ENCODE data around the gene ARHGAP15. TPM values are rescaled to one million over a fixed set of nuclear protein-coding genes. Genes with fewer than 3 reads are reported as not detected.

ARHGAP15 gene
- total and polyA plus RNA-seq, 9 donors, result 6.7 to 21.0 (median 9.7) TPM

DNA sequence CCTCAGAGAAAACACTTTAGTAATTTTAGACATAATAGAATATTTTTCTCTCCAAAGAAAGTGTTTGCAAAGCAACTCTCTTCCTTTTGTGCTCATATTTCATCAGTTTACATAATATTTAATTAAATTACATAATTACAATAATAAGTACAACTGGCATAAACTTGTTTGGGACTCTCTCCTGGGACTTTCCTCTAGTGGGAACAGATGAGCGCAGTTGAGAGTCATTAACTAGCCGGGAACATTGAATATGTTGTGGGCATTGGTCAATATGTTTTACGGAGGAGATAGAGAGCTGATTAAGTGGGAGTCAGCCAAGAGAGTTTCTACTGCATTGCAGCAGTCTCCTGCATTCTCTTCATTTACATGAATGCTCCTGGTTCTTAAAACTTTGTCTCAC lies 607.7 kb downstream of the ARHGAP15 start:
- Histone ChIP-seq H3K36me3 (ENCODE audit: control insufficient read depth, insufficient read depth, low read length) (no peaks in the 10 kb centered on the region), H3K4me3 (ENCODE audit: low read length) (no peak overlapping the region), H3K9me3 (replicated peaks; ENCODE audit: control insufficient read depth, low read depth, low read length) (no peaks in the 10 kb centered on the region), H3K4me1 (ENCODE audit: control insufficient read depth, insufficient read depth, low read length) (no peaks in the 10 kb centered on the region), H3K27ac (ENCODE audit: low read length) (no peak overlapping the region), H3K27me3 (ENCODE audit: control insufficient read depth, insufficient read depth, low read length) (no peaks in the 10 kb centered on the region)
- DNase-seq, result no peak
- WGBS (ENCODE audit: insufficient coverage), result no CpG with 5 or more reads among the region's 3 CpGs

DNA sequence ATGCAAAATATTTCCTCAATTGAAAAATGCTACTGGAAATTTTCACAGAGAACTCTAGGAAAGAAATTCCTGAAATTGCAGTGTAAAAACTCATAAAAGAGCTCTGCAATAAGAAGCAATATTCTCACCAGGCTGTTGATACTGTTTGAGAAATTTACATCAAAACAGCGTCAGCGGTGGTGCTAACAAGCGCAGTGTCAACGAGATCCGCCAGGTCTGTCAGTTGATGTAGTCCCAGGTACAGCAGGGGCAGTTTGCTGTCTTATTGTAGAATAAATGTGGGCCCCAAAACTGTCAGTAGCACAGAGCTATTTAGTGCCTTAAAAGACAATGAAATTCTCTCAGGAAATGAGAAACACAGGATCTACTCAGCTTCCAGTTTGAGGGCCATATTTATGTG lies 611.2 kb downstream of the ARHGAP15 start:
- Histone ChIP-seq H3K36me3 (ENCODE audit: control insufficient read depth, insufficient read depth, low read length) (no peaks in the 10 kb centered on the region), H3K9me3 (replicated peaks; ENCODE audit: control insufficient read depth, low read depth, low read length) (no peaks in the 10 kb centered on the region)
- 83% methylated on average over 4 of the region's 5 CpGs for WGBS (ENCODE audit: insufficient coverage)

GRCh38 chr2:143741205-143741604 lies 612.0 kb downstream of the ARHGAP15 start:
- no peak overlapping the region for H3K4me3 ChIP-seq (ENCODE audit: low read length)
- no peaks in the 10 kb centered on the region for H3K36me3 ChIP-seq (ENCODE audit: control insufficient read depth, insufficient read depth, low read length)
- no peaks in the 10 kb centered on the region for H3K9me3 ChIP-seq (replicated peaks; ENCODE audit: control insufficient read depth, low read depth, low read length)
- peaks cover 4% of the 10 kb centered on the region for H3K4me1 ChIP-seq (ENCODE audit: control insufficient read depth, insufficient read depth, low read length)
- H3K27ac ChIP-seq (ENCODE audit: low read length), result no peak overlapping the region
- no peaks in the 10 kb centered on the region for H3K27me3 ChIP-seq (ENCODE audit: control insufficient read depth, insufficient read depth, low read length)
- DNase-seq, result no peak

More for the DNA sequence above, 611.2 kb downstream of the ARHGAP15 start:
- Histone ChIP-seq H3K27me3 (ENCODE audit: control insufficient read depth, insufficient read depth, low read length) (no peaks in the 10 kb centered on the region), H3K4me3 (ENCODE audit: low read length) (no peak overlapping the region), H3K27ac (ENCODE audit: low read length) (no peak overlapping the region), H3K4me1 (ENCODE audit: control insufficient read depth, insufficient read depth, low read length) (peaks cover 4% of the 10 kb centered on the region)
- DNase-seq, result no peak

GRCh38 chr2:143742581-143742980 lies 613.4 kb downstream of the ARHGAP15 start:
- Histone ChIP-seq H3K36me3 (ENCODE audit: control insufficient read depth, insufficient read depth, low read length) (no peaks in the 10 kb centered on the region), H3K27me3 (ENCODE audit: control insufficient read depth, insufficient read depth, low read length) (no peaks in the 10 kb centered on the region), H3K4me1 (ENCODE audit: control insufficient read depth, insufficient read depth, low read length) (peaks cover 4% of the 10 kb centered on the region), H3K4me3 (ENCODE audit: low read length) (no peak overlapping the region), H3K9me3 (replicated peaks; ENCODE audit: control insufficient read depth, low read depth, low read length) (no peaks in the 10 kb centered on the region), H3K27ac (ENCODE audit: low read length) (no peak overlapping the region)
- peak; percentile 16 for DNase-seq
- 43% methylated on average over 1 of the region's 5 CpGs for WGBS (ENCODE audit: insufficient coverage)

DNA sequence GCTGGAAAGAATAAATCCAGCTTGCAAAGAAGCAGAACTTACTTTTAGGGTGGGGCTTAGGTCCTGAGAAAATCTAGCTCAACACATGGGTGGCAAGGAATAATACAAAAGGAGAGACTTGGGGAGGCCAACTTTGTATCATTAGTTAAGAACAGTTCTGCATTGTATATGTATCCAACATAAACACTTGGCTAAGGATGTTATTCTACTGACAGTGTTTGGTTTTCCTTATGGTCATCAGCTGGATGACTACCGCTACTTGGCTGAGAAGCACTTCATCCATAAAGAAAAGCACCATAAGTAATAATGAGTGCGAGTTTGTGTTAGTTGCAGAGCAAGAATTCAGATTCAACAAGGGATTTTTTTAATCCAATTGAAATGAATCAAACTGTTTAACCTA lies 614.9 kb downstream of the ARHGAP15 start:
- Histone ChIP-seq H3K4me3 (ENCODE audit: low read length) (no peak overlapping the region), H3K36me3 (ENCODE audit: control insufficient read depth, insufficient read depth, low read length) (no peaks in the 10 kb centered on the region), H3K27ac (ENCODE audit: low read length) (no peak overlapping the region), H3K27me3 (ENCODE audit: control insufficient read depth, insufficient read depth, low read length) (no peaks in the 10 kb centered on the region), H3K9me3 (replicated peaks; ENCODE audit: control insufficient read depth, low read depth, low read length) (no peaks in the 10 kb centered on the region), H3K4me1 (ENCODE audit: control insufficient read depth, insufficient read depth, low read length) (peaks cover 4% of the 10 kb centered on the region)
- no CpG with 5 or more reads among the region's 2 CpGs for WGBS (ENCODE audit: insufficient coverage)
- DNase-seq, result peak; percentile 11

DNA sequence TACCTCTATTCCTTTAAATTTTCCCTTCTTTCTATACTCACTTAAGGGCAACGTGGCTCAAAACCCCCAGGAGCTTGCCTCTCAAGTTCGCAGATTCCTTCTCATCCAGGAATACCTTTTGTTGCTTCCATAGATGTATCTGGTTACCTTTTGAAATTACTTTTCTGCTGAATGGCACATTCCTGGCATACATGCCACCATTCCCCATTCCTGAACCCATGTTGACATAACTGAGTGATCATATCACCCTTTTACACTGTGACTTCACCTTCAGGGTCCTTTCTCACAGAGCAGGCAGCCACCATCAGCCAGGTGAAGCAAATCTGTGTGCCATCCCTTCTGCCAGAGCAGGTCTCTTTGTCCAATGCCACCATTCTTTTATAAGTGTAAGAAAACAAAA lies 615.8 kb downstream of the ARHGAP15 start:
- DNase-seq, result no peak
- Histone ChIP-seq H3K9me3 (replicated peaks; ENCODE audit: control insufficient read depth, low read depth, low read length) (no peaks in the 10 kb centered on the region), H3K36me3 (ENCODE audit: control insufficient read depth, insufficient read depth, low read length) (no peaks in the 10 kb centered on the region), H3K4me3 (ENCODE audit: low read length) (no peak overlapping the region), H3K27ac (ENCODE audit: low read length) (no peak overlapping the region), H3K4me1 (ENCODE audit: control insufficient read depth, insufficient read depth, low read length) (peaks cover 4% of the 10 kb centered on the region), H3K27me3 (ENCODE audit: control insufficient read depth, insufficient read depth, low read length) (no peaks in the 10 kb centered on the region)
- 43% methylated on average over 1 of the region's 2 CpGs for WGBS (ENCODE audit: insufficient coverage)

DNA sequence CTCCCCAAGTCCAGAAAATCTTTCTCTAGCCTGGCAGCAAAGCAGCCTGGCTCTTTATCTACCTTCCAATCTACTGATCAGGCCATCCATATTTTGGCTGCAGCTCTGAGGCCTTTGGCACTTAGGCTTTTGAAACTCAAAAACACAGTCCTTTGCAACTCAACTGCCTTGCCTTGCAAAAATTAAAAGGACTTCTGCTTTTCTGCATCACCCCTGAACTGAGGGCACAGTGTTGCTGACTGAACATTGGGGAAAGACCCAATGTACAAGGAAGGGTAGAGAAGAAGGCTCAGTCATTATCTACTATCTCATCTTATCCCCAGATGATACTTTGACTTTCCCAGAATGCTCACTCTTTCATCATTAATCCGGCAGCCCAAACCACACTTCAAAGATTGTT lies 625.5 kb downstream of the ARHGAP15 start:
- H3K4me3 ChIP-seq (ENCODE audit: low read length), result no peak overlapping the region
- 100% methylated on average over 1 of the region's 1 CpG for WGBS (ENCODE audit: insufficient coverage)
- H3K4me1 ChIP-seq (ENCODE audit: control insufficient read depth, insufficient read depth, low read length), result no peaks in the 10 kb centered on the region
- H3K27ac ChIP-seq (ENCODE audit: low read length), result no peak overlapping the region
- no peaks in the 10 kb centered on the region for H3K9me3 ChIP-seq (replicated peaks; ENCODE audit: control insufficient read depth, low read depth, low read length)
- no peaks in the 10 kb centered on the region for H3K36me3 ChIP-seq (ENCODE audit: control insufficient read depth, insufficient read depth, low read length)
- no peaks in the 10 kb centered on the region for H3K27me3 ChIP-seq (ENCODE audit: control insufficient read depth, insufficient read depth, low read length)
- no peak for DNase-seq

- Histone ChIP-seq H3K27me3 (ENCODE audit: control insufficient read depth, insufficient read depth, low read length) (no peaks in the 10 kb centered on the region), H3K9me3 (replicated peaks; ENCODE audit: control insufficient read depth, low read depth, low read length) (no peaks in the 10 kb centered on the region), H3K4me1 (ENCODE audit: control insufficient read depth, insufficient read depth, low read length) (no peaks in the 10 kb centered on the region), H3K36me3 (ENCODE audit: control insufficient read depth, insufficient read depth, low read length) (no peaks in the 10 kb centered on the region), H3K27ac (ENCODE audit: low read length) (no peak overlapping the region), H3K4me3 (ENCODE audit: low read length) (no peak overlapping the region)
- no CpG with 5 or more reads among the region's 3 CpGs for WGBS (ENCODE audit: insufficient coverage)
- DNase-seq, result no peak
These were observed 629.6 kb downstream of the ARHGAP15 start for GRCh38 chr2:143758629-143759330.

DNA sequence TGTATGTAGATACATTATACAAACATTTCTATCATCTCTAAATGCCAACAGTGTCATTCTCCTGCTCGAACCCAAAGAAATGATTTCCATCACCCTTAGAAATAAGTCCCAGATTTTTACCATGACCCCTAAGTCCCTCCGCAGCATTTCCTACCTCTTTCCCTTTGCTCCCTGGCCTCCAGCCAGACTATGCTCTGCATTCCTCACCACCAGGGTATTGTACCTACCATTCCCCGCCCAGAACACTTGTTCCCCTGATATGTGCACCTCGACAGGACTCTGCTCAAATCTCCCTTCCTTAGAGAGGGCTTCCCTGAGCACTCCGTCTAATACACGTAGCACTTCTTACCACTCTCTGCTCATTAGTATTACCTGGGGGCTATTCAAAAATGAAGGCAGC lies 630.2 kb downstream of the ARHGAP15 start:
- H3K4me3 ChIP-seq (ENCODE audit: low read length), result no peak overlapping the region
- no peaks in the 10 kb centered on the region for H3K36me3 ChIP-seq (ENCODE audit: control insufficient read depth, insufficient read depth, low read length)
- no peaks in the 10 kb centered on the region for H3K27me3 ChIP-seq (ENCODE audit: control insufficient read depth, insufficient read depth, low read length)
- DNase-seq, result no peak
- H3K4me1 ChIP-seq (ENCODE audit: control insufficient read depth, insufficient read depth, low read length), result no peaks in the 10 kb centered on the region
- H3K9me3 ChIP-seq (replicated peaks; ENCODE audit: control insufficient read depth, low read depth, low read length), result no peaks in the 10 kb centered on the region
- 46% methylated on average over 2 of the region's 6 CpGs for WGBS (ENCODE audit: insufficient coverage)
- H3K27ac ChIP-seq (ENCODE audit: low read length), result no peak overlapping the region

GRCh38 chr2:143762176-143762928 lies 633.1 kb downstream of the ARHGAP15 start:
- no peak for DNase-seq
- H3K4me3 ChIP-seq (ENCODE audit: low read length), result no peak overlapping the region
- no CpG with 5 or more reads among the region's 3 CpGs for WGBS (ENCODE audit: insufficient coverage)
- H3K27ac ChIP-seq (ENCODE audit: low read length), result no peak overlapping the region
- H3K9me3 ChIP-seq (replicated peaks; ENCODE audit: control insufficient read depth, low read depth, low read length), result no peaks in the 10 kb centered on the region
- no peaks in the 10 kb centered on the region for H3K4me1 ChIP-seq (ENCODE audit: control insufficient read depth, insufficient read depth, low read length)
- no peaks in the 10 kb centered on the region for H3K36me3 ChIP-seq (ENCODE audit: control insufficient read depth, insufficient read depth, low read length)
- H3K27me3 ChIP-seq (ENCODE audit: control insufficient read depth, insufficient read depth, low read length), result no peaks in the 10 kb centered on the region
